GM12875 (cell line): ENCODE measurements around the gene LYSMD1.
A peak's percentile ranks its signal among the peaks of the same experiment; 100 is the strongest.

Experiments
- H3K4me3 ChIP-seq: one replicate; pipeline ENCODE4 v1.5.1; 2011; ENCODE audit warnings: low read depth, low read length, control low read depth
- TF ChIP-seq, protein P1 (sequence below): IDR thresholded peaks from 2 replicates; pipeline ENCODE4 v1.5.1; 2011; ENCODE audit warnings: low read depth, mild to moderate bottlenecking, control low read depth, inconsistent platforms, low read length, moderate library complexity, borderline replicate concordance; ENCODE audit not compliant: insufficient read depth

Gene LYSMD1

DNA sequence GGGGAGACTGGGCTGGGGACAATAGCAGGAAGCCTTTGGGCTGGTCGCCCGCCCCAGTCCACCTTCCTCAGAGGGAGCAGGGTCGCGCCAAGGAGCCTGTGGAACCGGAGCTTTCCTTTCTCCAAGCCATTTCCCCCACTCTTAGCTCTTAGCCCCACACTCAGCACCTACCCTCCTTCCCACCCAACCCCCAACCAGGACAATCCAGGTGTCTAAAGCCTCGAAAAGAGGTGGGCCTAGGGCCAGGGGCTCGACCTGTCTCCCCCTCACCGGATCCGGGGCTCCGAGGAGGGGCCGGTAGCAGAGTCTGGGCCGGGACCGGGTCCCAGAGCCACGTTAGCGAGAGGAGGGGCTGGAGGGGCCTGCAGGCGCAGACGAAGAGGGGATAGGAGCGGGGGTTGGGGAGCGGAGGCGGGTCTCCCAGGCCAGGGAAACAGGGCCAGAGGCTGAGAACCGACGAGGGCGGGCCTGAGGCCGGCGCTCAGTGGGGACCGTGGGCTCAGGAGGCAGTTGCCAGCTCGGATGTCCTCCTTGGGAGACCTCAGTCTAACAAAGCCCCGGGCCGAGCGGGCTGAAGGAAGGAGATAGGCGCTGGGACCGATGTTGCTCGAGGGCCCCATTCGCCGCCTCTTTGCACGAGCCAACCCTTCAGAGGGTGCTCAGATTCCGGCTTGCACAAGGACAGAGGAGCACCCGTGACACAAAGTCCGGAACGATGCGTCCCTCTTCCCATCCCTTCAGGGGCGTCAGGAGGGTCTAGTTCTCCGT is 20.2 kb downstream of the LYSMD1 start:
- peak overlapping the region; percentile 60 for H3K4me3 ChIP-seq
- TF ChIP-seq, protein P1, sequence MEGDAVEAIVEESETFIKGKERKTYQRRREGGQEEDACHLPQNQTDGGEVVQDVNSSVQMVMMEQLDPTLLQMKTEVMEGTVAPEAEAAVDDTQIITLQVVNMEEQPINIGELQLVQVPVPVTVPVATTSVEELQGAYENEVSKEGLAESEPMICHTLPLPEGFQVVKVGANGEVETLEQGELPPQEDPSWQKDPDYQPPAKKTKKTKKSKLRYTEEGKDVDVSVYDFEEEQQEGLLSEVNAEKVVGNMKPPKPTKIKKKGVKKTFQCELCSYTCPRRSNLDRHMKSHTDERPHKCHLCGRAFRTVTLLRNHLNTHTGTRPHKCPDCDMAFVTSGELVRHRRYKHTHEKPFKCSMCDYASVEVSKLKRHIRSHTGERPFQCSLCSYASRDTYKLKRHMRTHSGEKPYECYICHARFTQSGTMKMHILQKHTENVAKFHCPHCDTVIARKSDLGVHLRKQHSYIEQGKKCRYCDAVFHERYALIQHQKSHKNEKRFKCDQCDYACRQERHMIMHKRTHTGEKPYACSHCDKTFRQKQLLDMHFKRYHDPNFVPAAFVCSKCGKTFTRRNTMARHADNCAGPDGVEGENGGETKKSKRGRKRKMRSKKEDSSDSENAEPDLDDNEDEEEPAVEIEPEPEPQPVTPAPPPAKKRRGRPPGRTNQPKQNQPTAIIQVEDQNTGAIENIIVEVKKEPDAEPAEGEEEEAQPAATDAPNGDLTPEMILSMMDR = no peak

DNA sequence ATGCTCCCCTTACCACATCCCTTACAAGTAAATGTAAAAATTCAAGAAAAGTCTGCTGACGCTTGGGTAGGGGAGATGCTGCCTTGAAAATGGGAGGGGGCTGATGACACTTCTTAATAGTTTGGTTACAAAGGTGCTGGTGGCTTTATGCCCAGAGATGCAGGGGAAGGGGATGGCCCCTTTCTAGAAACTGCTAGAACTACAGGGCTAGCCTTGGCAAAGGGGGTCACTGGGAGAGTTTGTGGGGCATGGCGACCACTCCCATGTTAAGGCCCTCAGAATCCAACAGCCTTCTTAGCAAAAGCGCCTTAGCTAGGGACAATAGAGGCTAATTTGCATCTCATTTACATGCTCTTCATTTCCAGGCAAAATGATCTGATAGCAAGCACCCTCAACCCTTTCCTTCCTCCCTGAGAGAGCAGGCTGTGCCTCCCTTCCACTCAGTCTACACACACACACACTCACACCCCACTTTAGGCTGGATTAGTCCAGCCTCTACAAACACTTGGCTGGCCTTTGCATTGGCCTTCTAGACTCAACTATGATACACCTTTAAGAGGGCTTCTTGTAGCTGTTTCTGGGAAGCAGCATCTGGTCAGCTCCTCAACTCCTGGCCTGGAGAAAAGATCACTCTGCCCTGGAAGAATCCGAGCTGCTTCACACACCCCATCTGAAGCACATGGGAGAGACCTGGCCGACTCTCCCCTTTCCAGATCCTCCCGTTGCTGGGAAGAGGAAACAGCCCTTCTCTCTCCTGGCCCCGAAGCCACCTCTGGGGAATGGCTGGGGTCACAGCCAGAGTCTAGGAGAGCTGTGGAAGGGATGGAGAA is 21.0 kb downstream of the LYSMD1 start:
- TF ChIP-seq, protein P1 = no peak
- H3K4me3 ChIP-seq = no peak overlapping the region

DNA sequence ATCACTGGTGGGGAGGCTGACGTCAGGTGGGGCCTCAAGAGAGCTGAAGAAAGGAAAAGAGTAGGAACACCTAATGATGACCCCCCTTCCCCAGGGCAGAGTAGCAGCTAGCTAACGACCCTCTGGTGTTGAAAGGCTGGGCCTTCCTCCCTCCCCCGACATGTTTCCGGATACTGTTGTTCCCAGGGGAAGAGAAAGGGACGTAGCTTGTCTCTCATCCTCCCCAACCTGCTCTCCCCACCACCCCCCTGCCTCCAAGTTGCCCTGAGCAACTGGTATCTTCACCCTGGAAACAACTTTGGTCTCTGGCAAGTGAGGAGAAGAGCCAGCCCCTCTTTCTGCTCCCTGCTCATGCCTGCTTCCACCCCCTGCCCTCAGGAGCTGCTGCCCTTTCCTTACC is 21.7 kb downstream of the LYSMD1 start:
- no peak overlapping the region for H3K4me3 ChIP-seq
- TF ChIP-seq, protein P1 = no peak

DNA sequence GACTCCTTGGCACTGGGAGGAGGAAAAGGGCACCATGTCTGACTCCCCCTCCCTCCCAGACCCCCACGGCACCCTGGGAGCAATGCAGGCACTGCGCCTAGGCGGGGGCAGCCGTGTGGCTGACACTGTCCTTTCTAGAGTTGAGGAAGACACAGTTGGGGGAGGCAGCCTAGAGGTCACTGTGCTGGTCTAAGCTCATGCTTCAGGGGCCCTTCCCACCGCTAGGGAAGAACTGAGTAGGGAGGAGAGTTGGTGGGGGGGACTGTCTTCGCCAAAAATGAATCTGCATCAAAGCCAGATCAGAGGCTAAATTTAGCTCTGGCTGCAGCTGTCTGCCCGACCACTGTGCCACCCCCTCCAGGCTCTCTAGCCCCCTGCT is 22.7 kb downstream of the LYSMD1 start:
- TF ChIP-seq, protein P1 = no peak
- H3K4me3 ChIP-seq = no peak overlapping the region

DNA sequence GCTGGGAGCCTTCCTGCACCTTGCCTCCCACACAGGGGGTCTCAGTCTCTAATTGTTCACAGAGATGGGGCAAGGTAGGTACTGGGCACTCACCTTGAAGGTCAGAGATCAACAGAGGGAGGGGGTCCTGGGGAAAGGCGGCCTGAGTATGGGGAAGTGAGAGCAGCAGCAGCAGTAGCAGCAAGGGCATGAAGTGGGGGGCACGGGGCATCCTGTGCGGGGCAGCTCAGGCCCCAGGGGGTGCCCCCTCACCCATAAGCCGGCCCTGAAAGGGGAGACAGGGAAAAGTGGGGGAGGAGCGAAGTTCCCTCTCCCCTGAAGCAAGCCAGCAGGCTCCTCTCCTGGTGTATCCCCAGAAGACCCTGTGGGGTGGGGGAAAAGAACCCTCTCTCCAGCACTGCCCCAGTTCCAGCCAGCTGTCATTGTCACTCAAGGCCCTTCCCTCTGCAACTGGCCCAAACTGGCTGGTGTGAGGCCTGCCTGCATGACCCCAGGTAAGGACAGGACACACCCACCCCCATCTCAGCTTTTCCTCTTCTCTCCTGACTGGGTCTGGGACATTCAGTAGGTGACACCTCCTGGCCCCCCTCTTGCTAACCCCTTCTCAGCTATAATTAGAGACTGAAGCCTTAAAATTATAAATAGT is 23.2 kb downstream of the LYSMD1 start:
- H3K4me3 ChIP-seq = no peak overlapping the region
- TF ChIP-seq, protein P1 = no peak

DNA sequence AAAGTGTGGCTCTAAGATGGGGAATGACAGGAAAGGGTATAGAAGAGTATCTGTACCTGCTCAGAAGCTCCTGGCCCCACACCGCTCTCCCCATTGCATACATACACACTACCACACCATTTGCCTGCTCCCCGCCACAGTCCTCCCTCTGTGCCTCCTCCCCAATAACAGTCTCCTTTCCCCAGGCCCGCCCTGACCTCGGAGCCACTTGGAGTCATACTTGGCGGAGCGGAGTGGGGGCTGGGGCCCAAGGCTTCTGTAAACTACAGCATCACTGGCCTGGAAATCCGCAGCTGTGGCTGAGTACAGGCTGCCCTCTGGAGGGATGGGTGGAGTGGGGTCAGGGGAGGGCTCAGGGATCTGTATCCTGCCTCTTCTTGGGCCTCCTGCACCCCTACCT is 27.9 kb downstream of the LYSMD1 start:
- TF ChIP-seq, protein P1 = no peak
- no peak overlapping the region for H3K4me3 ChIP-seq
